WERI-Rb-1 (cell line): ENCODE measurements around the gene NTRK2.

Experiments used
- DNase-seq: peaks from one replicate; pipeline ENCODE4 v3.0.0-alpha.2; 2020
- H3K27ac ChIP-seq: fragments of 250-450 bp; sonication (Bioruptor Pico); 2 replicates; pipeline ENCODE4 v1.5.1; 2020; ENCODE audit warnings: mild to moderate bottlenecking, moderate library complexity
- H3K27me3 ChIP-seq: fragments of 250-450 bp; sonication (Bioruptor Pico); 2 replicates; pipeline ENCODE4 v1.5.1; 2021; ENCODE audit warnings: mild to moderate bottlenecking, low read depth, moderate library complexity; ENCODE audit not compliant: insufficient read depth, severe bottlenecking
- H3K36me3 ChIP-seq: fragments of 250-450 bp; sonication (Bioruptor Pico); 2 replicates; pipeline ENCODE4 v1.5.1; 2020; ENCODE audit warnings: mild to moderate bottlenecking, moderate library complexity
- H3K4me3 ChIP-seq: 2 replicates; pipeline ENCODE4 v1.5.1; 2011; ENCODE audit warnings: low read depth, mild to moderate bottlenecking, control low read depth, low read length
- H3K9me3 ChIP-seq: fragments of 250-450 bp; sonication (Bioruptor Pico); 2 replicates; pipeline ENCODE4 v1.5.1; 2021; ENCODE audit warnings: mild to moderate bottlenecking, moderate library complexity; ENCODE audit not compliant: severe bottlenecking
- CTCF ChIP-seq: IDR thresholded peaks from 2 replicates; pipeline ENCODE4 v1.5.1; 2011; ENCODE audit warnings: low read depth, mild to moderate bottlenecking, control low read depth, inconsistent platforms, low read length

NTRK2 gene

GRCh38 chr9:84940294-84940693 lies 270.8 kb downstream of the NTRK2 start:
- peaks cover 17% of the 10 kb centered on the region for H3K27me3 ChIP-seq
- no peaks in the 10 kb centered on the region for H3K36me3 ChIP-seq
- H3K9me3 ChIP-seq = no peaks in the 10 kb centered on the region
- H3K4me3 ChIP-seq = no peak overlapping the region
- no peak for DNase-seq
- H3K27ac ChIP-seq = no peak overlapping the region
- no peak for TF ChIP-seq CTCF

GRCh38 chr9:84941792-84942191 lies 272.3 kb downstream of the NTRK2 start:
- H3K9me3 ChIP-seq = no peaks in the 10 kb centered on the region
- H3K27me3 ChIP-seq = peaks cover 17% of the 10 kb centered on the region
- no peak overlapping the region for H3K27ac ChIP-seq
- no peaks in the 10 kb centered on the region for H3K36me3 ChIP-seq
- TF ChIP-seq CTCF = no peak
- no peak for DNase-seq
- H3K4me3 ChIP-seq = no peak overlapping the region

DNA sequence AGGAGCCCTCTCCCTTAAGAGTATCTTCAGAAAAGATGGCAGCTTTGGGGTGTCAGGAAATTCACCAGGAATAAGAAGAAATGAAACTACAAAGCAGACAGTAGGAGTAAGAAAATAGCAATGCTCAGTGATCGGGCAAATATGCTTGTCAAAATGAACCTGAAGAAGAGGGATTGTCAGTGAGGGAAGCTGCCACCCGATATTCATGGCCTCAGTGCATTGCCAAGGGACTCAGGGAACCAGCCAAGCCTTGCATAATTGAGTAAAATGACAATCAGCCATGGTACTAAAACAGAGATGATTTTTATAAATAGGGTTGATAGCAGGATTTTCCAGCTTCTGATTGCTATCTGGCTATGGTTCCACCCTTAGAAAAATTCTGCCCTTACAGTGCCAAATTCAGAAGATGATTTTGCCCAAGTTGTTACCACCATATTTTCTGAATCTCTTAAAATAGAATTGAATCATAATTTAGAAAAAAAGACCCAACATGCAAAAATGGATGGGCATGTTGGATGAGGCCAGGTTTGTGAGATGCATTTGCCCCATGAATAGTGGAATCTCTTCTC lies 274.0 kb downstream of the NTRK2 start:
- Histone ChIP-seq H3K9me3 (no peaks in the 10 kb centered on the region), H3K4me3 (no peak overlapping the region), H3K27me3 (peaks cover 10% of the 10 kb centered on the region), H3K36me3 (no peaks in the 10 kb centered on the region), H3K27ac (no peak overlapping the region)
- DNase-seq = no peak
- no peak for TF ChIP-seq CTCF

GRCh38 chr9:84945878-84946538 lies 276.5 kb downstream of the NTRK2 start:
- H3K4me3 ChIP-seq = no peak overlapping the region
- H3K27ac ChIP-seq = no peak overlapping the region
- peaks cover 13% of the 10 kb centered on the region for H3K27me3 ChIP-seq
- H3K36me3 ChIP-seq = no peaks in the 10 kb centered on the region
- no peak for DNase-seq
- no peak for TF ChIP-seq CTCF
- no peaks in the 10 kb centered on the region for H3K9me3 ChIP-seq

DNA sequence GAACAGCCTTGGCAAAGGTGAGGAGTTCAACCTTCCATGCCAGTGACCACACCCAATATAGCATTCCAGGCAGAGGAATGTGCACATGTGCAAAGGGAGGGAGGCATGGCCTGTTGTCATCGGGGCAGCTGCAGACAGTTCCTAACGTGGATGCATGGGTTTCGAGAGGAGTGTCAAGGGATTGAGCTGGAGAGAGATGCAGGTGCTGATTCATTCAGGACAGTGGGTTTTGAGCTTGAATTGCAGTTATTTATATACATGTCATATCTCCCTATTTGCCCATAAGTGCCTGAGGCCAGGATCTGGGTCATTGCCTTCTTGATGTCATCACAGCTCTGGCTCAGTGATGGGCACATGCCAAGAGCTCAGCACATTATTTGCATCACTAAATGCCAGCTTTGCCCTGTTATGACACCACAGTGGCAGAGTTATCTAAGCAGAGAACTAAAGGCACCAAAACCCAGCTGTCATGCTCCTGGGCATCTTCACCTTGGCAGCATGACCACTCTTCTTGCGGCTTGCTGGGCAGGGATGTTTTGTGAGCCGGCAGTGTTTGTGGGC lies 278.0 kb downstream of the NTRK2 start:
- Histone ChIP-seq H3K27ac (no peak overlapping the region), H3K9me3 (no peaks in the 10 kb centered on the region), H3K36me3 (no peaks in the 10 kb centered on the region), H3K4me3 (no peak overlapping the region), H3K27me3 (peaks cover 15% of the 10 kb centered on the region)
- DNase-seq = no peak
- no peak for TF ChIP-seq CTCF
